SH-SY5Y (cell line): Measurements from ENCODE around the gene ZSWIM3.

Experiments used
- GATA2 ChIP-seq: IDR thresholded peaks from 2 replicates; pipeline ENCODE4 v1.6.1; 2011; ENCODE audit warnings: mild to moderate bottlenecking, low read depth, low read length
- GATA3 ChIP-seq: IDR thresholded peaks from 2 replicates; pipeline ENCODE4 v1.6.1; 2011; ENCODE audit warnings: low read depth, mild to moderate bottlenecking, low read length, moderate library complexity

DNA sequence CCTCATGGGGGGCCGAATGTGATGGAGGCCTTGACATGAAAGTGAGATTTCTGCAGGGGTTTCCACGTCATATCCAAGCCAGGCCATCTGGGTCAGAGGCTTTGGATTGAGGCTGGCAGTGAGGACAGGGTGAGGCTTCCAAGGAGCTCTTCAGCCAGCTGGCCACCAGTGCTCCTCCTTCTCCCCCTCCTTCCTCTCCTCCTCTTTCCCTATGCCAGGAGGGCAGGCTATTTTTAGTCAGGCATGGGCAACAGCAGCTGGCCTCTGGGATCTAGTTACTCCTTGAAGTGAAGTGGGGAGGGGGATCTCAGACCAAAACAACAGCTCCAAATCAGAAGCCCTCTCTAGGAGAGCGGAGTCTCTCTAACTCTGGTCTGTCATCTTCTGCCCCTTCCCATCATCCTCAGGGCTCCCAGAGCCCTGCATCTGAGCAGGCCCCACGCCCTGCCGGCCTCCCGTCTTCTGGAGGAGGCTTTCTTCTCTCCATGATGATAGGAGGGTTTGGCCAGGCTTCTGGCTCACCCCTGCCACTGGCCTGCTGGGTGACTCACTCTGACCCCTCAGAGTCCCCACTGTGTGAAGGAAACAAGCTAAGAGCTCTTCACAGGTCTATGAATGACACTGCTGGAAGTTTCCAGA, 30.9 kb upstream of the ZSWIM3 start:
- TF ChIP-seq GATA3 (no peak), GATA2 (no peak)
